Measurements from ENCODE around the gene IGBP1. TPM values are rescaled to one million over a fixed set of nuclear protein-coding genes. Genes with fewer than 3 reads are reported as not detected.
"Not testable (repeated sequence)": the region's sequence is repeated elsewhere in the genome, so short reads cannot be mapped to it uniquely, and the experiment has no call there.

The IGBP1 gene
- total and polyA plus RNA-seq, 2 donors from 2014 or later: 44.2 to 67.3 TPM

GRCh38 chrX:70092247-70092646 is 41.0 kb upstream of the IGBP1 start:
- FAIRE-seq: no peak
- H3K36me3 ChIP-seq (ENCODE audit: control insufficient read depth in 2 of 3, insufficient read depth in 3 of 3, low read length in 3 of 3): no peaks in the 10 kb centered on the region
- intact Hi-C loops (cut with DNase I): loop anchor here (10.0 kb wide), 1 partner anchor 597 kb away; no protein-coding TSS in a partner anchor
- TF ChIP-seq, protein P1, sequence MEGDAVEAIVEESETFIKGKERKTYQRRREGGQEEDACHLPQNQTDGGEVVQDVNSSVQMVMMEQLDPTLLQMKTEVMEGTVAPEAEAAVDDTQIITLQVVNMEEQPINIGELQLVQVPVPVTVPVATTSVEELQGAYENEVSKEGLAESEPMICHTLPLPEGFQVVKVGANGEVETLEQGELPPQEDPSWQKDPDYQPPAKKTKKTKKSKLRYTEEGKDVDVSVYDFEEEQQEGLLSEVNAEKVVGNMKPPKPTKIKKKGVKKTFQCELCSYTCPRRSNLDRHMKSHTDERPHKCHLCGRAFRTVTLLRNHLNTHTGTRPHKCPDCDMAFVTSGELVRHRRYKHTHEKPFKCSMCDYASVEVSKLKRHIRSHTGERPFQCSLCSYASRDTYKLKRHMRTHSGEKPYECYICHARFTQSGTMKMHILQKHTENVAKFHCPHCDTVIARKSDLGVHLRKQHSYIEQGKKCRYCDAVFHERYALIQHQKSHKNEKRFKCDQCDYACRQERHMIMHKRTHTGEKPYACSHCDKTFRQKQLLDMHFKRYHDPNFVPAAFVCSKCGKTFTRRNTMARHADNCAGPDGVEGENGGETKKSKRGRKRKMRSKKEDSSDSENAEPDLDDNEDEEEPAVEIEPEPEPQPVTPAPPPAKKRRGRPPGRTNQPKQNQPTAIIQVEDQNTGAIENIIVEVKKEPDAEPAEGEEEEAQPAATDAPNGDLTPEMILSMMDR (IDR thresholded peaks at IDR 0.05; ENCODE audit: borderline replicate concordance, extremely low read depth, insufficient read depth): no peak
- H3K27me3 ChIP-seq (ENCODE audit: control insufficient read depth, insufficient read depth, low read length): no peaks in the 10 kb centered on the region
- no peak overlapping the region for H3K4me3 ChIP-seq (ENCODE audit: low read length in 3 of 3)
- H3K9me3 ChIP-seq (ENCODE audit: control insufficient read depth in 2 of 3, insufficient read depth in 1 of 3, low read length in 3 of 3): no peaks in the 10 kb centered on the region
- H3K9ac ChIP-seq (ENCODE audit: low read length in 3 of 3): no peak overlapping the region
- peaks cover 0 to 2% (median 0%) of the 10 kb centered on the region in 3 donors for H3K4me1 ChIP-seq (ENCODE audit: control insufficient read depth in 2 of 3, insufficient read depth in 2 of 3, low read depth in 1 of 3, low read length in 3 of 3)
- no peak overlapping the region for H3K27ac ChIP-seq (ENCODE audit: low read depth in 2 of 2, low read length in 2 of 2)
- DNase-seq: no peak

DNA sequence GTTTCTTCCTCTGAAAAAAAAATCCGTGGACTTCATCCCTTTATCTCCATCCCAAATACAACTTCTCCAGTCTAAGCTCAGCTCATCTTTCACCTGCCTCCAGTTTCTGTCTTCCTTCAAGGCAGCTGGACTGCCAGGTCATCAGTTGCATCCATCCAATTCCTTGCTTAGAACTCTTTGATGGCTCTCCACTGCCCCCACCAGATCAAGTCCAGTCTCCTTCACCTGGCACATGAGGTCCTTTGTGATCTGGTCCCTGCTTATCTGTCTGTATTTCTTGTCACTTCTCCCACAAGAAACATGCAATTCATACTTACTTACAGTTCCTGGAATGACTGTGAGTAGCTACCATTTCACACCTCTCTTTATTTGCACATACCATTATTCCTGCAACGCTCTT is 37.2 kb upstream of the IGBP1 start:
- Histone ChIP-seq H3K36me3 (ENCODE audit: control insufficient read depth in 2 of 3, insufficient read depth in 3 of 3, low read length in 3 of 3) (no peaks in the 10 kb centered on the region), H3K27ac (ENCODE audit: low read depth in 2 of 2, low read length in 2 of 2) (no peak overlapping the region), H3K27me3 (ENCODE audit: control insufficient read depth, insufficient read depth, low read length) (no peaks in the 10 kb centered on the region), H3K9ac (ENCODE audit: low read length in 3 of 3) (no peak overlapping the region), H3K4me3 (ENCODE audit: low read length in 3 of 3) (no peak overlapping the region), H3K9me3 (ENCODE audit: control insufficient read depth in 2 of 3, insufficient read depth in 1 of 3, low read length in 3 of 3) (no peaks in the 10 kb centered on the region), H3K4me1 (ENCODE audit: control insufficient read depth in 2 of 3, insufficient read depth in 2 of 3, low read depth in 1 of 3, low read length in 3 of 3) (no peaks in the 10 kb centered on the region)
- FAIRE-seq (no peak), DNase-seq (peak in 2 of 5 donors; percentile 3 to 10)
- TF ChIP-seq, protein P1 (IDR thresholded peaks at IDR 0.05; ENCODE audit: borderline replicate concordance, extremely low read depth, insufficient read depth): no peak
- intact Hi-C loops (cut with DNase I): loop anchor here (10.0 kb wide), 1 partner anchor 601 kb away; no protein-coding TSS in a partner anchor

DNA sequence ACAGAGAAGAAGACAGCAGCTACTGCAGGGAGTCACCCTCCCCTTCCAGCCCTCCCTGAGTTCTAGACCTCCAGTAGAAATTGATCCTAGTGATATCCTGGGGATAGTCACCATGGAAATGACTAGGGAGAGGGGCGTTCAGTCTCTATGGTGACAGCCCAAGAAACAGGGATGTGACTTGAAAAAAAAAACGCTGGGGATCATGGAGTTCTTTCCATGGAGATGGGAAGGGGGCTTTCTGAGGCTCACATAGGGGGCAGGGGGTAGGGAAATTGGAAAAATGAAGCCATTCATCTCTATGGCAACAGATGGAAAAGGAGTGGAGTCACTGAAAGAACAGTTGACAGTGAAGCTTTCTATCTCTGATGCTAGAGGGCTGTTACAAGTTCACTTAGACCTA is 28.0 kb upstream of the IGBP1 start:
- no peak for FAIRE-seq

DNA sequence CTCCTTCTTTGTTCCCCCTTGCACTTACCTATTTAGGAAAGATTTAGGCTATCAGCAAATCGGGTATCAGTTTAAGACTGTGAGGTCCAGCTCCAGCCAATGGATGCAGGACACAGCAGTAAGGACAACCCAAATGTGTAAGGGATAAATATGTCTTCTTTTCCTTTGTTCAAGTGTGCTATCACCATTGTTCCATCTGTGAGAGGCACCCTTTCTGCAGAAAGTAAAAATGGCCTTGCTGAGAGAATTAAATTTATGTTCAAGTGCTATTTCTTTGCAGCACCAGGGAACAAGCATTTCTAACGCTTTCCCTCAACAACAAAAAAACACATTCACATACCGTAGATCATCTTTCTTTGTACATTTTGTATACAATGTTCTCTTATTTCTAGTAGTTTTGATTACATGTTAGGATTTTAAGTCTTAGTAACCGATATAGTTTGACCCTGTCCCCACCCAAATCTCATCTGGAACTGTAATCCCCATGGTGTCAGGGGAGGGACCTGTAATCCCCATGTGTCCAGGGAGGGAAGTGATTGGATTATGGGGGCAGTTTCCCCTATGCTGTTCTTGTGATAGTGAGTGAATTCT is 21.7 kb upstream of the IGBP1 start:
- H3K27me3 ChIP-seq (ENCODE audit: control insufficient read depth, insufficient read depth, low read length); intact Hi-C loops (cut with DNase I); DNase-seq; H3K36me3 ChIP-seq (ENCODE audit: control insufficient read depth in 2 of 3, insufficient read depth in 3 of 3, low read length in 3 of 3); H3K9me3 ChIP-seq (ENCODE audit: control insufficient read depth in 2 of 3, insufficient read depth in 1 of 3, low read length in 3 of 3); FAIRE-seq; H3K4me3 ChIP-seq (ENCODE audit: low read length in 3 of 3); H3K4me1 ChIP-seq (ENCODE audit: control insufficient read depth in 2 of 3, insufficient read depth in 2 of 3, low read depth in 1 of 3, low read length in 3 of 3); H3K9ac ChIP-seq (ENCODE audit: low read length in 3 of 3); H3K27ac ChIP-seq (ENCODE audit: low read depth in 2 of 2, low read length in 2 of 2): not testable (repeated sequence)

More for the DNA sequence above, 28.0 kb upstream of the IGBP1 start:
- H3K9me3 ChIP-seq (ENCODE audit: control insufficient read depth in 2 of 3, insufficient read depth in 1 of 3, low read length in 3 of 3): no peaks in the 10 kb centered on the region
- H3K36me3 ChIP-seq (ENCODE audit: control insufficient read depth in 2 of 3, insufficient read depth in 3 of 3, low read length in 3 of 3): no peaks in the 10 kb centered on the region
- DNase-seq: no peak
- H3K4me1 ChIP-seq (ENCODE audit: control insufficient read depth in 2 of 3, insufficient read depth in 2 of 3, low read depth in 1 of 3, low read length in 3 of 3): no peaks in the 10 kb centered on the region
- H3K4me3 ChIP-seq (ENCODE audit: low read length in 3 of 3): no peak overlapping the region
- H3K27ac ChIP-seq (ENCODE audit: low read depth in 2 of 2, low read length in 2 of 2): no peak overlapping the region
- H3K9ac ChIP-seq (ENCODE audit: low read length in 3 of 3): no peak overlapping the region
- no peaks in the 10 kb centered on the region for H3K27me3 ChIP-seq (ENCODE audit: control insufficient read depth, insufficient read depth, low read length)
- intact Hi-C loops (cut with DNase I): no loop called here
- TF ChIP-seq, protein P1 (IDR thresholded peaks at IDR 0.05; ENCODE audit: borderline replicate concordance, extremely low read depth, insufficient read depth): no peak

All from kidney (tissue), 14 donors.